HG02642 (cell line): ENCODE measurements around the gene IL17RE.
"Not testable (repeated sequence)": the region's sequence is repeated elsewhere in the genome, so short reads cannot be mapped to it uniquely, and the experiment has no call there.

Experiments
- ATAC-seq: cut with Tn5 transposase; IDR thresholded peaks from one replicate; pipeline ENCODE4 v1.9.1; 2021; ENCODE audit warnings: mild to moderate bottlenecking; ENCODE audit not compliant: unreplicated experiment, poor library complexity

IL17RE gene

DNA sequence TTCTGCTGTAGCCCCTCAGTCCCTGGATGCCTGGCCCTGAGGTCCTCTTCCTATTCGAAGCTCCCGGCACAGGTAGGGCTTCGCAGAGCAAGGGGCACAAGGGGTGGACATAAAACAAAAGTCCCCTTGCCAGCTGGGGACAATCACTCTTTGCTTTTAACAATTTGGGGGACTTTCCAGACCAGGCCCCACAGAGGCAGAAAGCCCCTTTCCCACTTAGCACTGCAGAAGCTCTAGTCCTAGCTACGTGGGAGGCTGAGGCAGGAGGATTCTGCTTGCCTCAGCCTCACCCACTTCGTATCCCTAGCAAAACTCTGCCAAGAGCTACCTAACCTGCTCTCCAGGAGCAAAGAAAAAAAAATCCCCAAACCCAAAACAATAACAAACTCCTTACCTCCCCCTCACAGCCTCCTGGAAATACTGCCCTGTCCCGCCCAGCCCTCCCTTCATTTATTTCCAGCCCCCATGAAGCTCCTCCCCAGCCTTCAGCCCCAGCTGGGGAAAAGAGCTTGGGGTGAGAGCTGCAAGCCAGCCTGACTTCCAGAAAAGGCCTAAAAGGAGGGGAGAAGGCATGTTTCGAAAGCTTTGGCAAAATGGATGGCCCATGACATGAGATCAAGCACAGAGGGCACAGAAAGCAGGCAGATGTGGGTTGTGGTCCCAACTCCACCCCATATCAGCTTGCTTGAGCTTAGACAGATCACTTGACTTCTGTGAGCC lies 22.7 kb upstream of the IL17RE start, which contains the start of gene CIDEC:
CIDEC (minus strand) TSS at position 424 of the 720 bp plus-strand sequence. CDS start 1,767 bp downstream, outside the sequence.
- no peak for ATAC-seq

DNA sequence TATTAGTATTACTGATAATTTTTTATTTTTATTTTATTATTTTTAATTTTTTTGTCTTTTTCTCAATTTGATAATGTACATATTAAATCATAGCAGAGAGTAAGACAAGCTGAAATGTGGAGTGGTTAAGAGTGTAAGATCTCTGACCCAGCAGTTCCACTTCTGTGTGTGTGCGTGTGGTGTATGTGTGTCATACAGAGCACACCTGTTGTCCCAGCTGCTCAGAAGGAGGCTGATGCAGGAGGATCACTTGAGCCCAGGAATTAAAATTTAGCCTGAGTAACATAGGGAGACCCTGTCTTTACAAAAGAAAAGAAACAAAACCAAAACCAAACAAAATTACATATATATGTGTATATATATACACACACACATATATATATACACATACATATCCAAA lies 21.2 kb upstream of the IL17RE start:
- ATAC-seq = no peak

- no peak for ATAC-seq
These were observed 18.7 kb upstream of the IL17RE start for GRCh38 chr3:9883706-9884554.

DNA sequence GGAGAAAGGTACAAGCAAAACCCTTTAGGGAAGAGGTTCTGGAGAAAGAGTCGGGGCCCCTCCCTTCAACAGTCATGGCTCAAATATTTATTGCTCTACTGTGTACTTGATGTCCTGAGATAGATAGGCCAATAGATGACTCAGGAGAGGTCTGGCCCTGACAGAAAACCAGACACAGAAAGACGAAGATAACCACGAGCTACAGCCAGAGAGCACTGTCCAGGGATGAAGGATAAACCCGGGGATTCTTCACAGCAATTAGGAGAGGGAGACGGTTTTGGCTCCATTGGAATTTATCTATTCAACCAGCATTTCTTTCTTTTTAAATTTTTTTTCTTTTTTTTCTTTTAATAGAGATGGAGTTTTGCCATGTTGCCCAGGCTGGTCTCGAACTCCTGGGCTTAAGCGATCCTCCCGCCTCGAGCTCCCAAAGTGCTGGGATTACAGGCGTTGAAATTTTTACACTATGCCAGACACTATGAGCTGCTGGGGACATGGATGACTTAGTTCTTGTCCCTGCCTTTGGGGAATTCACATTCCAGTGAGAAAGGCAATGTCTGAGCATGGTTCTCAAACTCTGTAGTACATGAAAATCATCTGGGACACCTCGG lies 18.0 kb upstream of the IL17RE start:
- no peak for ATAC-seq

GRCh38 chr3:9886328-9886727 lies 16.3 kb upstream of the IL17RE start:
- ATAC-seq = no peak

DNA sequence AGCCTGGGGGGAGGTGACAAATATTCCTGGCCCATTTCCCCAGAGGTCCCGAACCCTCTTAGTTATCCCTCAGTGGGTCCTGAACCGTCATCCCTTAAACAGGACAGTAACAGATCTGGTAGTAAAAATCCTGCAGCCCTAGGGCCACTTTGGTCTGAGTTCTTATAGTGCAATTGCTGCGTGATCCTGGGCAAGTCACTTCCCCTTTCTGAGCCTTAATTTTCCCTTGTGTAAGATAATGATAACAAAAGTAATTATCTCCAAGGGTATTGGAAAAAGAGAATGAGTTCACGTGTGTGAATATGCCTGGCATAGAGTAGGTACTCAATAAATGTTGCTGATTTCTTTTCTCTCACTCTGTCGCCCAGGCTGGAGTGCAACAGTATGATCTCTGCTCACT lies 15.2 kb upstream of the IL17RE start:
- no peak for ATAC-seq

DNA sequence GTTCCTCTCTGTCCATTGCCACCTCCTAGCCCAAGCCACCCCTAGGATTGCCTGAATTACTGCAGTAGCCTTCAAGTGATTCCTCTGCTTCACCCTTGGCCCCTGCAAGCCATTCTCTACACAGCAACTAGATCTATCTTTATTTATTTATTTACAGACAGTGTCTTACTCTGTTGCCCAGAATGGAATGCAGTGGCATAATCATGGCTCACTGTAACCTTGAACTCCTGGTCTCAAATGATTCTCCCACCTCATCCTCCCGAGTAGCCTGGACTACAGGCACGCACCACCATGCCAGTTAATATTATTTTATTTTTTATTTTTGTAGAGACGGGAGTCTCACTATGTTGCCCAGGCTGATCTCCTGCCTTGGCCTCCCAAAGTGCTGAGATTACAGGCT lies 14.1 kb upstream of the IL17RE start:
- ATAC-seq = no peak

DNA sequence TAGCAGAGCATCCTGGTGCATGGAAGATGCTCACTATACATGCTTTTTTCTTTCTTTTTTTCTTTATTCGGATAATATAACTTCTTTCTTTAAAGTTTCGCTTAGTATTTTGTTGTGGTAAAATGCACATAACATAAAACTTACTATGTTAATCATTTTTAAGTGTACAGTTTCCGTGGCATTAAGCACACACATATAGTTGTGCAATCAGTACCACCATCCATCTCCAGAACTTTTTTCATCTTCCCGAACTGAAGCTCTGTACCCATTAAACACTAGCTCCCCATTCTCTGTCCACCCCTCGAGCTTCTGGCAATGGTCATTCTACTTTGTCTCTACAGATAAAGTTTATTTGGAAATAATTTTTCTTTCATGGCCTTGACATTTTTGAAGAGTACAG lies 13.2 kb upstream of the IL17RE start:
- no peak for ATAC-seq

DNA sequence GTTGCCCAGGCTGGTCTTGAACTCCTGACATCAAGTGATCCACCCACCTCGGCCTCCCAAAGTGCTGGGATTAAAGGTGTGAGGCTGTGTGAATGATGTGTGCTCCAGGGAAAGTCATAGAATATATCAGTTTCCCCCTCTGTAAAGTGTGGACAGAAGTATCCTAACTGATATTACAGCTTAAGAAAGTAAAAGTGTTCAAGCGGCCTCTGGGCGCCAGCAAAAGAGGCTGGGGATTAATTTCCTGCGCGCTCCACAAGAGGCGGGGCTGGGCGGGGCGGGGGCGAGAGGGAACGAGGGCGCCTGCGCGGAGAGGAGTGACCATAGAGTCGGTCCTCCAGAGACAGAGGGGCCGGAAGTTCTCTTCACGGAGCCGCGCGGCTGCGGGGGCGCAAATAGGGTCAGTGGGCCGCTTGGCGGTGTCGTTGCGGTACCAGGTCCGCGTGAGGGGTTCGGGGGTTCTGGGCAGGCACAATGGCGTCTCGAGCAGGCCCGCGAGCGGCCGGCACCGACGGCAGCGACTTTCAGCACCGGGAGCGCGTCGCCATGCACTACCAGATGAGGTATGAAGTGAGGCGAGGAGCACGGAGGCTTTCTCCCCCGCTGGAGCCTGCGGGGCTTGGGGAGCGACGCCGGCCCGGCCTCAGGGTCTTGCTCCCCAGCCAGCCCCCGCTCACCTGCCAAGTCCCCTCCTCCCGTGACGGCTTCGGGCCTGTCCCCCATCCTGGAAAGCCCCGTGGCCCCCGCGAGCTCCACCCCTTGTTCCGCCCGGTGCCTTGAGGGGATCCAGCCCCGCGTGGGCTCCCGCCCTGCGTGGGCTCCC lies 12.2 kb upstream of the IL17RE start, which contains the start of gene JAGN1:
JAGN1 (plus strand) TSS at position 362 of the 823 bp plus-strand sequence; CDS start at position 475, 113 bp downstream.
- peak; percentile 82 for ATAC-seq

DNA sequence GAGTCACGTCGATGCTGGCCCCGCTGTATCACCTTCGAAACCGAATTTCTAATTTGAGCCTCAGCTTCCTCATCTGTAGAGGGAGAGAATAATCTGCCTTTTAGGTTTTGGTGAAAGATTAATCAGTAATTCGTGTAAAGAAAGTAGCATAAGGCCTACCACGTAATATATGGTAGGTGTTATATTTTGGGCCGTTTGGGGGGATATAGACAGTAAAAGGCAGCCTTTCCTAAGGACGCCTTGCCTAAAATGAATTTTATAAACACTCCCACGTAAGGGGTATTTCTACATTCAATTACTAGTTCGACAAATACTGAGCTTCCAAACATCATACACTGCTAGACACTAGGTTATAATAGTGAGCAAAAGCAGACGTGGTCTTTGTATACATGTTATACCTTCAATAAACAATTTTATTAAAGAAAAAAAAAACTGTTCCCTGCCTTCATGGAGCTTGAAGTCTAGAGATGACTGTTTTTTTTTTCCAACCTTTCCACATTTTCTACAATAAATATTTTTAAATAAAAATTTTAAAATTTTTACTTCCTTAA lies 11.5 kb upstream of the IL17RE start:
- no peak for ATAC-seq

DNA sequence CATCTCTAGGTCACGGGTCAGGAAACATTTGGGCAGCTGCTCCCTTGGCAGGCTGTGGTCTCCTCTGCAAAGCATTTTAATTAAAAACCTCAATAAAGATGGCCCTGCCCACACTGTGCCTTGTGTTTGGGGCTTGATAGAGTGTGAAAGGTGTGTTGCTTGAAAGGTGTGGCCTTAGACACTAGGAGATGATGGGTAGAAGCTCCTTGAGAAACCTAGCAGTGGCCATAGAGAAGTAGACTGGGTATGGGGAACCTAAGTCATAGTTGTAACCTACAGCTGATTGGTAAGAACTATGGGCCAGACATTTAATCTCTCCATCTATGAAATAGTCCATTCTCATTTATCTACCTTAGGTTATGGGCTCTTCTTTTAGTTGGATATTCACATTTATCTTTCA lies 8.9 kb upstream of the IL17RE start:
- ATAC-seq = no peak

GRCh38 chr3:9895715-9896114 lies 6.9 kb upstream of the IL17RE start:
- ATAC-seq = not testable (repeated sequence)

GRCh38 chr3:9896755-9897407 lies 5.8 kb upstream of the IL17RE start:
- not testable (repeated sequence) for ATAC-seq

DNA sequence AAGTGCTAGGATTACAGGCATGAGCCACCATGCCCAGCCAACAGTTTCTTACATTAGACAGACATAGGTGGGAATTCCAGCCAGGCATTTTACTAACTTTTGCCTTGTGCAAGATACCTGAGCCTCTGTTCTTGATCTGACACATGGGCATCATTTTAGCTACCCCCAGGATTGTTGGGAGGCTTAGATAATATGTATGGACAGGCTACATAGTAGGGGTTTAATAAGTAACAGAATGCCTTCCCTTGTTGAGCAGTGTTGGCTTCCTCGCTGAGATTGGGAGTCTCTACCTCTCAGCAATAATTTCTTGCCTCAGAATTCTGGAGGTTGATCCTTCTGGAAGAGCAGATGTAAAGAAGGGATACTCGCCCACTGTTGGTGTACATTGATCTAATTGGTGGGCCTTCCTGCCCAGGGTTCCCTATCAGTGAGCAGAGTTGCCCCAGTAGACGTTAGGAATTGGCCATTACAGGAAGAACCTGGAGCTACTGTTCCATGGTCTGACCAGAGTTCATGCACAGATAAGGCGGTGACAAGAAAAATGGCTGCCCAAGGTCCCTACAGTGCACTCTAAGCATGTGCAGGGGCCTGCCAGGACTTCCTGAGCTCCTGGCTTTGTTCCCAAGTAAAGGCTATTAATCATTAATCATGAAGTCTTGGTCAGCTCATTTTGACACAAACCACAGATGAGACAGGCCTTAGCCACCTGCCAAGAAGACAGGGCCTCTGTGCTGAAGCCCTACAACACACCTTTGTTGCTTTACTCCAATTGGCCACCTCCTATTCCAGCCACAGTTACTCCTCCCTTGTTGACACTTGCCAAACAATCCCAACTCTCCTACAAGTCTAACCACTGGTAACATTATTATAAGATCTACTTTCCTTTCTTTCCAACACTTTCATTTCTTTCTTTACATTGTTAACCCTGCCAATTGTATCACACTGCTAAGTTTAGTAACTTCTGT lies 5.0 kb upstream of the IL17RE start:
- peak; percentile 58 for ATAC-seq

DNA sequence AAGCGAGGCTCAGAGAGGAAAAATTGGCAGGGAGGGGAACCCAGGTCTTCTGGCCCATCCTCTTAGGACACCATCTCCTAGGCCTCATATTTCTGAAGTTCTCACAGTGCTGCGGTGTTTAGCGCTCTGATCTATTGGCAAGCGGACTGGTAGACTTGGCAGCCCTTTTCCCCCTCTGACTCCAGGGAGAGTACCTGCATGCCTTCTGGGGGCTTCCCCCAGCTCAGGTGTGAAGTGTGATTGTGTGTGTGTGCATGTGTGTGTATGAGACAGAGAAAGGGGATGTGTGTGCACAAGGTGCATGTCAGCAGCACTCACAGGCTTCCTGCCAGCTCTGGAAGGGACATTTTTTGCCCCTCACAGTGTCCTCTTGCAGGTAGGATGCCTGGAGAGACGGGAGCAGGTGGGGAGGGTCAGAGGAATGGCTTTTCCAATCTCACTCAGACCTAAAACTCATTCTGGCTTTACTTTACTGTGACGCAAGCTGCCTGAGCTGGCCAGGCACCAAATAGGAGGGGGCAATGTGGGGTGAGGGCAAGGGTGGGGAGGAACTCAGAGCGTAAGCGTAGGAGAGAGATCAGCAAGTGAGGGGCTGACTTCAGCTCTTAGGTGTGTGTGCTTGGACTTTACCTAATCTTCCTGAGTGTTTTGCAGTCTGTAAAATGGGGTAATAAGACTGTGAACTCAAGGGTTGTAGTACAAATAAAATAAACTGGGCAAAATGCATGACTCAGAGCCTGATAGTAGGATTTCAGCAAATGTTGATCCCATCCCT lies 4.0 kb upstream of the IL17RE start:
- no peak for ATAC-seq

DNA sequence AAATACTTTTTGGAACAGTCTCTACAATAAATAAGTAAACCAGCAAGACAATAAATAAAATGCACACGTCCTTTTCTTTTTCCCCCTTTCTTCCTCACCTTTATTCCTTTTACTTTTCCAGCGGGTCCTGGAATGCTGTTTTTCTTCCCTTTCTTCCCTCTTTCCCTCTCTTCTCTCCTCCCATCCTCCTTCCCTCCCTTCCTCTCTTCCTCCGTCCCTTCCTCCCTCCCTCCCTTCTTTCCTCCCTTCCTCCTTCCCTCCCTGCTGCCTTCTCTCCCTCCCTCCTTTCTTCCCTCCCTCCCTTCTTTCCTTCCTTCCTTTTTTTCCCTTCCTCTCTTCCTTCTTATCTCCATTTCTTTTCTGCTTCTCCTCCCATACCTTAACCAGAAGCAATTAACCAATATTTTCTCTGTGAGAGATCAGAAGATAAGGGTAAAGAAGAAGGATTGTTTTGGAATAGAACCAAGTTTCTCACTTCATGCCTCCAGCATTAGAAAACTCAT lies 3.3 kb upstream of the IL17RE start:
- ATAC-seq = no peak

- ATAC-seq = not testable (repeated sequence)
These were observed 1.7 kb upstream of the IL17RE start for GRCh38 chr3:9900965-9901415.
